GM10248 (cell line): ENCODE data around the gene FHIP1B.

Experiments used
- CTCF ChIA-PET: fragments of 300-600 bp; sonication (Branson Sonifier 250); formaldehyde crosslinking; extraction: SDS; loops from one replicate; lab custom pipeline; 2021; ENCODE audit warnings: antibody characterized with exemption; lab: Yijun Ruan, JAX
- POLR2A ChIA-PET: fragments of 350-650 bp; sonication (Branson Sonifier 250); formaldehyde crosslinking; extraction: SDS; loops from one replicate; lab custom pipeline; 2020; ENCODE audit warnings: antibody characterized with exemption; lab: Yijun Ruan, JAX
- DNase-seq: peaks from one replicate; pipeline ENCODE4 v3.0.0; 2012; ENCODE audit errors: extremely low spot score
- CTCF ChIP-seq: IDR thresholded peaks from 2 replicates; pipeline ENCODE4 v1.5.1; 2012; ENCODE audit warnings: mild to moderate bottlenecking, low read depth; ENCODE audit errors: extremely low read depth, missing control alignments, control extremely low read depth

FHIP1B gene

GRCh38 chr11:6224421-6224820 is 10.0 kb downstream of the FHIP1B start:
- no peak for TF ChIP-seq CTCF
- CTCF ChIA-PET = interaction anchor here (1.0 to 1.2 kb wide), 2 partner anchors 10 to 26 kb away, joined by 3 read pairs; no protein-coding TSS in a partner anchor
- no peak for DNase-seq
- POLR2A ChIA-PET = no interaction called here

GRCh38 chr11:6223854-6224253 is 10.6 kb downstream of the FHIP1B start:
- ChIA-PET CTCF (interaction anchor here (0.8 to 1.2 kb wide), 2 partner anchors 27 to 130 kb away, joined by 3 read pairs; no protein-coding TSS in a partner anchor), POLR2A (no interaction called here)

GRCh38 chr11:6219359-6219758 is 15.1 kb downstream of the FHIP1B start:
- TF ChIP-seq CTCF = no peak
- ChIA-PET POLR2A (no interaction called here), CTCF (interaction anchor here (1.3 kb wide), 1 partner anchor 11 kb away, joined by 3 read pairs; no protein-coding TSS in a partner anchor)
- DNase-seq = no peak

More at GRCh38 chr11:6223854-6224253, 10.6 kb downstream of the FHIP1B start:
- no peak for DNase-seq
- TF ChIP-seq CTCF = no peak

GRCh38 chr11:6217722-6218121 is 16.7 kb downstream of the FHIP1B start:
- POLR2A ChIA-PET = no interaction called here
- TF ChIP-seq CTCF = no peak
- DNase-seq = no peak
- CTCF ChIA-PET = interaction anchor here (1.1 to 1.9 kb wide), 2 partner anchors 136 to 145 kb away, joined by 5 read pairs; no protein-coding TSS in a partner anchor

GRCh38 chr11:6216501-6216900 is 17.9 kb downstream of the FHIP1B start:
- ChIA-PET POLR2A (no interaction called here), CTCF (interaction anchor here (0.9 to 2.0 kb wide), 8 partner anchors 9 to 162 kb away, joined by 3 to 9 read pairs (median 5); no protein-coding TSS in a partner anchor)
- DNase-seq = no peak
- no peak for TF ChIP-seq CTCF

- POLR2A ChIA-PET = interaction anchor here (0.6 kb wide), 1 partner anchor 15 kb away, joined by 5 read pairs; no protein-coding TSS in a partner anchor
- no peak for TF ChIP-seq CTCF
- CTCF ChIA-PET = interaction anchor here (1.0 to 2.5 kb wide), 3 partner anchors 10 to 148 kb away, joined by 3 to 9 read pairs (median 3); no protein-coding TSS in a partner anchor
- no peak for DNase-seq
These were observed 19.9 kb downstream of the FHIP1B start for GRCh38 chr11:6214530-6214929.
